SU-DHL-6 (cell line): ENCODE measurements around the gene ZNF536.

Experiments used
- EZH2phosphoT487 ChIP-seq: fragments of 200-600 bp; sonication (generic), shearing (Covaris generic); conservative IDR thresholded peaks from 2 replicates; pipeline ENCODE4 v1.6.1; 2018; ENCODE audit warnings: mild to moderate bottlenecking, antibody characterized with exemption, low read length, moderate library complexity, mixed read lengths
- TF ChIP-seq, protein P1 (sequence below): fragments of 200-600 bp; sonication (generic); IDR thresholded peaks from one replicate; pipeline ENCODE4 v1.5.1; 2017; ENCODE audit warnings: antibody characterized with exemption, mild to moderate bottlenecking, low read length, moderate library complexity; ENCODE audit not compliant: insufficient read depth, poor library complexity, severe bottlenecking

DNA sequence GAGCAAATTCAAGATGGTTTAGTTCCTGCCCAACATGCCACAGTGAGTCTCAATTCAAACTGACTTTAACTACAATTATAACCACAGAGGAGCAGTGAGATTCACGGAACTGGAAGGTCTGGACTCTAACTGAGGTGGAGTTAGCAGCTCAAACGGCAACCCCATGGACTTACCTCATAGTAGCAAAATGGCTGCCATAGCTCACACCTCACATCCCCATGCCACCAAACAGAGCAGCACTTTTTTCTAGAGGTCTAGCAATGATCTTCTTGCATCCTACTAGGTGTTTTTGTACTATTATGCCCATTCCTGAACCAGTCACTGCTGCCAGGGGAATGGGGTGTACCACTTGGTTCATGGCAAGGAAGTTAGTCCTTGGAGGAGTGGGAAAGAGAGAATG, 87.7 kb downstream of the ZNF536 start:
- TF ChIP-seq, protein P1, sequence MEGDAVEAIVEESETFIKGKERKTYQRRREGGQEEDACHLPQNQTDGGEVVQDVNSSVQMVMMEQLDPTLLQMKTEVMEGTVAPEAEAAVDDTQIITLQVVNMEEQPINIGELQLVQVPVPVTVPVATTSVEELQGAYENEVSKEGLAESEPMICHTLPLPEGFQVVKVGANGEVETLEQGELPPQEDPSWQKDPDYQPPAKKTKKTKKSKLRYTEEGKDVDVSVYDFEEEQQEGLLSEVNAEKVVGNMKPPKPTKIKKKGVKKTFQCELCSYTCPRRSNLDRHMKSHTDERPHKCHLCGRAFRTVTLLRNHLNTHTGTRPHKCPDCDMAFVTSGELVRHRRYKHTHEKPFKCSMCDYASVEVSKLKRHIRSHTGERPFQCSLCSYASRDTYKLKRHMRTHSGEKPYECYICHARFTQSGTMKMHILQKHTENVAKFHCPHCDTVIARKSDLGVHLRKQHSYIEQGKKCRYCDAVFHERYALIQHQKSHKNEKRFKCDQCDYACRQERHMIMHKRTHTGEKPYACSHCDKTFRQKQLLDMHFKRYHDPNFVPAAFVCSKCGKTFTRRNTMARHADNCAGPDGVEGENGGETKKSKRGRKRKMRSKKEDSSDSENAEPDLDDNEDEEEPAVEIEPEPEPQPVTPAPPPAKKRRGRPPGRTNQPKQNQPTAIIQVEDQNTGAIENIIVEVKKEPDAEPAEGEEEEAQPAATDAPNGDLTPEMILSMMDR, result no peak
- TF ChIP-seq EZH2phosphoT487, result no peak
